A673 (cell line): ENCODE data around the gene ATP6V0C.

Source experiments
- EZH2 ChIP-seq: fragments of 200-600 bp; sonication (generic); IDR thresholded peaks from 2 replicates; pipeline ENCODE4 v1.6.1; 2017; ENCODE audit warnings: borderline replicate concordance, low read depth, mild to moderate bottlenecking, mixed read lengths, antibody characterized with exemption, low read length; ENCODE audit not compliant: poor library complexity, severe bottlenecking
- TF ChIP-seq, protein P1 (sequence below): fragments of 300-800, 200-600 bp; sonication (generic); conservative IDR thresholded peaks from 2 replicates; pipeline ENCODE4 v1.5.1; 2017; ENCODE audit warnings: low read depth, mild to moderate bottlenecking, antibody characterized with exemption, low read length, moderate library complexity, mixed read lengths

GRCh38 chr16:2529061-2529931 is 15.5 kb downstream of the ATP6V0C start:
- TF ChIP-seq, protein P1, sequence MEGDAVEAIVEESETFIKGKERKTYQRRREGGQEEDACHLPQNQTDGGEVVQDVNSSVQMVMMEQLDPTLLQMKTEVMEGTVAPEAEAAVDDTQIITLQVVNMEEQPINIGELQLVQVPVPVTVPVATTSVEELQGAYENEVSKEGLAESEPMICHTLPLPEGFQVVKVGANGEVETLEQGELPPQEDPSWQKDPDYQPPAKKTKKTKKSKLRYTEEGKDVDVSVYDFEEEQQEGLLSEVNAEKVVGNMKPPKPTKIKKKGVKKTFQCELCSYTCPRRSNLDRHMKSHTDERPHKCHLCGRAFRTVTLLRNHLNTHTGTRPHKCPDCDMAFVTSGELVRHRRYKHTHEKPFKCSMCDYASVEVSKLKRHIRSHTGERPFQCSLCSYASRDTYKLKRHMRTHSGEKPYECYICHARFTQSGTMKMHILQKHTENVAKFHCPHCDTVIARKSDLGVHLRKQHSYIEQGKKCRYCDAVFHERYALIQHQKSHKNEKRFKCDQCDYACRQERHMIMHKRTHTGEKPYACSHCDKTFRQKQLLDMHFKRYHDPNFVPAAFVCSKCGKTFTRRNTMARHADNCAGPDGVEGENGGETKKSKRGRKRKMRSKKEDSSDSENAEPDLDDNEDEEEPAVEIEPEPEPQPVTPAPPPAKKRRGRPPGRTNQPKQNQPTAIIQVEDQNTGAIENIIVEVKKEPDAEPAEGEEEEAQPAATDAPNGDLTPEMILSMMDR, result no peak
- TF ChIP-seq EZH2, result no peak
